Hepatic stellate cell (primary cell): ENCODE measurements around the gene SORCS3.

Source experiments
- DNase-seq: peaks from one replicate; pipeline ENCODE4 v3.0.0; 2011; ENCODE audit warnings: low spot score

The SORCS3 gene

DNA sequence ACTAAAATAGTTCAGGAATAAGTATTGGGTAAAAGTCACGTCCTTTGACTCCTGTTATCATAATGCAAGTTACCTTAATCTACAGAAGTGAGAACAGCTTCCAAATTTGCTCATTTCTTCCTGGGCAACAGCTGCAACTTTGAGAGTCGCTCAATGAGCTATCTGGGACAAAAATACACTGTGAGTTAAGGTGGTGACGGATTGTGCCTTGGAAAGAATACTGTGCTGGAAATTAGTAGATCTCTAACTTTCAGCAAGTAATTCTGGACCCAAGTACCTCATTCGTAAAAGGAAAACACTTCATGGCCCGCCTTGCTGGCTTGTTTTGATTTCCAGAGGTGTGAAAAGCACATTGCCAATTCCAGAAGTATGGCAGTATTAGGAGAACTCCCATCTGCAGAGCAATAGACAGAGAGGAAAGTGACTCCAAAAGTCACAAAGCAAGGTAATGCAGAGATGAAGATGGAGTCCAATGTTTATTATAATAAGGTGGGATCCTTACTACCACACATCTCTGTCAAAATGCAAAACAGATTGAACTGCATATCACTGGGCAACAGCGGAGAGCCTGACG, 626.0 kb downstream of the SORCS3 start:
- no peak for DNase-seq

DNA sequence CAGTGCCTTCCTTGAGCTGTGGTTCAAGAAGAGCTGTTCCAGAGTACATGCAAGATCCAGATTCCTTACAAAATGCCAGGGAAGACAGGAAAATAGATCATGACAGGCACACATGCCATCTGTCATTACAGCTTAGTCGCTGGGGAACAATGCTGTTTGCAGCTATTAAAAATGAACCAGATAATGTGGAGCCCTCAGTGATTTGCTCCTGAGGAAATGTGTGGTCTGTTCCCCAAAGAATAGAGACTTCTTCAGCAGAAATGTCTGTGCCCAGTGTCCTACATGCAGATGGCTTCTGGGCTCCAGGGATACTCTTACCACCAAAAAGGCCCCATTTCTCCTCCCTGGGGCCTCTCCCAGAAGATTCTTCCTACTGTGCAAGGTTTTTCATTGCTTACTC, 627.9 kb downstream of the SORCS3 start:
- DNase-seq: no peak

DNA sequence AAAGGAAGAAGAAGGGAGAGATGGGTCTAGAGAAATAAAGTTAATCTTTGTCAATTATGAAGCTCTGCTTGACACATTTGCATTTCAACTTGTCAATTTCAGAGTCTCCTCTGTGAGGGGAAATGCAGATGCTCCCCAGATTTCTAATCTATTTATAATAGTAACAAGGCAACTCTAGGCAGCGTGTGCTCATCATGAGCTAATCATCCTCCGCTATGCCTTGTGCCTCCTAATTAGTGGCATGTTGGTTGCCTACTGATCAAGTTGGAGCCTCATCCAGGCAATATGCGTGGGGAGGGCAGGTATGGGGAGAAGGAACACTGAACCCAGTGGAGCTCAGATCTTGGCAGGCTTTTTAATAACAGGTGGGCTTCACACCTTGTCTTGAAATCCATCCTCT, 628.6 kb downstream of the SORCS3 start:
- DNase-seq: no peak

DNA sequence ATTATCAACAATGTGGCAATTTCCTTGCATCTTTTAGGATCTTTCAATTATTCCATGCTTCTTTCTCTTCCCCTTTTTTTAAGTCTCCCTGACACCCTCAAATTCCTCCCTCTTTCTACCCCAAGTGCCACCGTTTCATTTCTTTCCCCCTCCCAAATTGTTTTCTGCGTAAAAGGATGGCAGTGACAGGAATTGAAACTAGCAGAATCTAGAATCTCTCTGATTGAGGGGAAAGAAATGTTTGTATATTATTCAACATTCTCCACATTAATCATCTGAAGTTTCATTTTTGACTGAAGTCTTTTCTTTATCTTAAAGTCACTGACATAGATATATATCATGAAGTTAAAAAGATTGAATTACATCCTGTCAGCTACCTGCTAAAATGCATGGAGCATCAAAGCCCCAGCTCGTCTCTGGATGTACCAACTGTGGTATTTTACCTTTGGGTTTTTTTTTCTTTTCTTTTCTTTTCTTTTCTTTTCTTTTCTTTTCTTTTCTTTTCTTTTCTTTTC, 633.5 kb downstream of the SORCS3 start:
- DNase-seq: no peak

DNA sequence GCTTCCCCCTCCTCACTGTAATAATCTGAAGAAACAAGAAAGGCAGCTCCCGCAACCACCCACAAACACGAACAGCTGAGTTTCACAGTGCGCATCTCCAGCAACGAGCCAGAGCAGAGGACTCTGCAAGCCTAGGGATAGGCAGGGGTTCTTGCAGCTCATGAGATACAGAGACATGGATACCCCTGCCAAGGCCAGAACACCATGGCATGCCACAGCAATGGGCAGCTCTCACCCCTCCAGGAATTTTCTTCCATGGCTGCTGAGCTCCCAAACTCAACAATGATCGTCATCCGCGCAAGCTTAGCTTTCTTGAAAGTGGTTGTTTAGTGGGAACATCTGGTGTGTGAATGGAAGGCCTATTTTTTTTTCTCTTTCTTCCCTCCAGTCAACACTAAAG, 637.3 kb downstream of the SORCS3 start:
- no peak for DNase-seq

DNA sequence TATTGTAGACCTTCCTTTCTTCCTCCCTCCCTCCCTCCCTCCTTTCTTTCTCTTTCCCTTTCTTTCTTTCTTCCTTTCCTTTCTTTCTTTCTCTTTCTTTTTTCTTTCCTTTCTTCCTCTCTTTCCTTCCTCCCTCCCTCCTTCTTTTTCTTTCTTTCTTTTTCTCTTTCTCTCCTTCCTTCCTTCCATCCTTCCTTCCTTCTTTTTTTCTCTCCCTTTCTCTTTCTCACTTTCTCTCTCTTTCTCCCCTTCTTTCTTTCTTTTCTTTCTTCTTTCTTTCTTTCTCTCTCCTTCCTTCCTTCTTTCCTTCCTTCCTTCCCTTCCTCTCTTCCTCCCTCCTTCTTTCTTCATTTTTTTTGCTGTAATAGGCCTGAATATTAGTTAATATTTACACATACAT, 638.0 kb downstream of the SORCS3 start:
- no peak for DNase-seq

DNA sequence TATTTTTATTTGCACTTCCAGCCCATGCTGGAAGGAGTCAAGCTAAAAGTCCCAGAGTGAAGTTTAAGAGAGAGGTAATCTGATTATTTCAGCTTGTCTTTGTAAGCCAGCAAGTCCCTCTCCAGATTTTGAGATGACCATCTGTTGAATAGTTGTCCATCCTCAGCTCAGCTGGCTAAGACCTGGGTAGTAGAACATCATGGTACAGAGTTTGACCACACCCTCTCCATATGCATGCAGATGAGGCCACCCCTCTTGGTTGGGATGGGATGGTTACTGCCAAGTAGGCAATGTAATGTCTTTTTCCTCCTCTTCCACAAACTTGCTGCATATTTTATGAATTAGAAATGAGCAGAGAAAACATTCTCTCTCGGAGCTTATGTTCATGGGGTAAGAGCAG, 639.8 kb downstream of the SORCS3 start:
- no peak for DNase-seq

DNA sequence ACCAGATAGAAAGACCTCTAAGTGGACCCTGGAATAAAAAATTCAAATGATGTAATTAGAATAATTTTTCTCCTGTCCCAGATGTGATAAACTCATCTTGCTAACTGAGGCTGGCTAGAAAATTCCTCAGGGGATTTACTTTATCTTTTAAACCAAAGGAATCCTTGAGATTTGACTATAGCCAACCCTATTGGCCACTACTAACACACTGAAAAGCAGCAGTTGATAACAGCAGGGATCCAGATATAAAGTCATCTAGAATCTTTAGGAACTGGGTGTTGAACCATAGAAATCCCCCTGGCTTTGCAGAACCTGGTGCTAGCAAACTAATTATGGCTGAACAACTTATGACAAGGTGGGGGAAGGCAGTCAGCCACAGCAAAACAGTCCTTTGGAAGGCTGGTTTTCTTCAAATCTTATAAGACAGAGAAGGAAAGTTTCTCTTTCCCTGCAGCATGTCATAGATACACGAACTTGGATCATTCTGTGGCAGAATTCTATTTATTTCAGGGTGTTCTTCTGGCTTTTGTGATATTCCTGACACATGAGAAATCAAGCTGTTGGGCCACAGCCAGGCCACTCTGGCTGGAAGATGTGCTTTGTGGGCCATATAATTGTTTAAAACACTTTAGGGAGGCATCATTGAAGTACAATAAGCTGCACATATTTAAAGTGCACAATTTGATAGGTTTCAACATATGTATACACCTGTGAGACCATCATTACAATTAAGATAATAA, 643.6 kb downstream of the SORCS3 start:
- DNase-seq: no peak

DNA sequence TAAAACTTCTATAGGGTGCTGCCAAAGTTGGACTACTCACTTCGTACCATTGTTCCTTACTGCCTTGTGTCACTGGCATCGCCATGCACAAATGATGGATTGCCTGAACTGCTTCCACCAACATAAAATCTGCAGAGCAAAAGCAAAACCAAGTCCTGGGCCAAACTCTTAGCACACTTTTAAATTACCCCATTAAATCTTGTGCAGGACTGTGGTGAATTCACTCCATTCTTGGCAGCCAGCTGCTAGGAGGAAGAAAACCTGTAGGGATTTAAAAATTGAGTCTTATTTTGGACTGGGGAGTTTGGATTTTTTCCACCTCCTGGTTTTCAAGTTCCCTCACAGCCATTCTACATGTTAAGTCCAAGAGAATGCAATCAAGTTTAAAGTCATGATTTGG, 646.9 kb downstream of the SORCS3 start:
- no peak for DNase-seq

DNA sequence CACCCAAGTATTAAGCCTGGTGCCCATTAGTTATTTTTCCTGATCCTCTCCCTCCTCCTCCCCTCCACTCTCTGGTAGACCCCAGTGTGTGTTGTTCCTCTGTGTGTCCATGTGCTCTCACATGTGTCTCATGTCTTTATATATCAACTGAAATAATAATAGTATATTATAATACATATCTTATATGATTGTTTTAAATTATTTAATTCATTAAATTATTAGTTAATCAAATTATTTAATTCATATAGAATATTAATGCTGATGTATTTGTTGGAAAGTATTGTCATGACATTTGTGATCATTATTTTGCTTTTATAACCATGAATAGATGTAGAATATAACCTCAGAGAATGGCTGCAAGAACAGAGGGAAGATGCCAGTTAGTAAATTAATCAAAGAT, 647.5 kb downstream of the SORCS3 start:
- no peak for DNase-seq

DNA sequence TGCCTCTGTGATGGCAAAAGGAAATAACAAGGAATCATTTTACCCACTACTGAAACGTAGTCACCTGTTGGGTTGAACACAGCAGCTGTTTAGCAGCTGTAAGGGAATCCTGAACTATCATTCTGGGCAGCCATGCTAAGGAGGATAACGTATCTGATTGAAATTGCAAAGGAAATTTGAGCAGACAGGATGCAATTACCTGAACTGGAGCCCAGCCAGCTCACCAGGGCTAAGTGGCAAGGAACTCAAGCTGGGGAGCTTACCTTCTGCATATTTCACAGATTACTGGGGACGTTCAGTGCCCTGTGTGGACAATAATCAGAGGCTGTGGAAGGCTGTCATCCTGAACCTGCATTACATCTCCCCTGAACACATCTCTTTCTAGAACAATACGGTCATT, 650.5 kb downstream of the SORCS3 start:
- DNase-seq: no peak

DNA sequence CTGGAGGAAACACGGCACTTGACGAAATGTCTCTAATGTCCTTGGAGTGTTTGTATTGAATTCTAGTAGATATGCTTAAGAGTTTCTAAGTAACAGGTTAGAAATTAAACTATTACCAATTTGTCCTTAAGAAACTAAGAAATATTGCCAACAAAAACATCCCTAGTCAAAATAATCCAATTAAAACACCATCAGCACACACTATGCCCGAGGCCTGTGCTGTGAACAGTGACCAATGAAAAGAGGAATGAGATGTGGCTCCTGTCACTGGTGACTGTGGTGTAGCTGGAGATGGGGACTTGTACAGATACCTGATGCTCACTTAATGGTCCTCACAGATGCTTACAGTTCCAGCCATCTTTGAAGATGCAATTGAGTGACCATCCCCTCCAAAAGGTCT, 651.1 kb downstream of the SORCS3 start:
- DNase-seq: no peak
